KMS-11 (cell line): ENCODE measurements around the gene ADGRD1.

Source experiments
- H2AFZ ChIP-seq: fragments of 200-600 bp; sonication (generic); 2 replicates; pipeline ENCODE4 v1.6.1; 2016; ENCODE audit warnings: antibody characterized with exemption, mixed run types, low read depth
- H3K27ac ChIP-seq: fragments of 200-600 bp; sonication (generic); 2 replicates; pipeline ENCODE4 v1.6.1; 2016; ENCODE audit warnings: mild to moderate bottlenecking, mixed run types
- H3K27me3 ChIP-seq: fragments of 200-600 bp; sonication (generic); 2 replicates; pipeline ENCODE4 v1.6.1; 2017; ENCODE audit warnings: mild to moderate bottlenecking, low read depth, mixed run types, moderate library complexity; ENCODE audit not compliant: insufficient read depth
- H3K36me3 ChIP-seq: fragments of 200-600 bp; sonication (generic); 2 replicates; pipeline ENCODE4 v1.6.1; 2017; ENCODE audit warnings: mild to moderate bottlenecking, mixed run types; ENCODE audit not compliant: insufficient read depth
- H3K4me1 ChIP-seq: fragments of 200-600 bp; sonication (generic); 2 replicates; pipeline ENCODE4 v1.6.1; 2016; ENCODE audit warnings: mild to moderate bottlenecking, low read depth, mixed run types; ENCODE audit not compliant: poor library complexity, severe bottlenecking
- H3K4me2 ChIP-seq: fragments of 200-600 bp; sonication (generic); 2 replicates; pipeline ENCODE4 v1.7.0; 2016; ENCODE audit warnings: mild to moderate bottlenecking, mixed run types
- H3K4me3 ChIP-seq: fragments of 200-600 bp; sonication (generic); IDR thresholded peaks from 2 replicates; pipeline ENCODE4 v1.6.1; 2017; ENCODE audit warnings: low read depth, low read length, mixed read lengths; ENCODE audit not compliant: insufficient read depth
- H3K79me2 ChIP-seq: fragments of 200-600 bp; sonication (generic); 2 replicates; pipeline ENCODE4 v1.6.1; 2016; ENCODE audit warnings: low read depth, mixed run types; ENCODE audit not compliant: insufficient read depth
- H3K9ac ChIP-seq: fragments of 200-600 bp; sonication (generic); 2 replicates; pipeline ENCODE4 v1.6.1; 2016; ENCODE audit warnings: mild to moderate bottlenecking, mixed run types
- H4K20me1 ChIP-seq: fragments of 200-600 bp; sonication (generic); 2 replicates; pipeline ENCODE4 v1.6.1; 2016; ENCODE audit warnings: mild to moderate bottlenecking, mixed run types; ENCODE audit not compliant: insufficient read depth
- TF ChIP-seq, protein P1 (sequence below): fragments of 200-600 bp; sonication (generic); conservative IDR thresholded peaks from 2 replicates; pipeline ENCODE4 v1.6.1; 2017; ENCODE audit warnings: low read depth, mild to moderate bottlenecking, antibody characterized with exemption, low read length, moderate library complexity, mixed read lengths

Gene ADGRD1

GRCh38 chr12:131025234-131025633 lies 71.5 kb downstream of the ADGRD1 start:
- H3K27me3 ChIP-seq, result no peaks in the 10 kb centered on the region
- H3K9ac ChIP-seq, result no peak overlapping the region
- TF ChIP-seq, protein P1, sequence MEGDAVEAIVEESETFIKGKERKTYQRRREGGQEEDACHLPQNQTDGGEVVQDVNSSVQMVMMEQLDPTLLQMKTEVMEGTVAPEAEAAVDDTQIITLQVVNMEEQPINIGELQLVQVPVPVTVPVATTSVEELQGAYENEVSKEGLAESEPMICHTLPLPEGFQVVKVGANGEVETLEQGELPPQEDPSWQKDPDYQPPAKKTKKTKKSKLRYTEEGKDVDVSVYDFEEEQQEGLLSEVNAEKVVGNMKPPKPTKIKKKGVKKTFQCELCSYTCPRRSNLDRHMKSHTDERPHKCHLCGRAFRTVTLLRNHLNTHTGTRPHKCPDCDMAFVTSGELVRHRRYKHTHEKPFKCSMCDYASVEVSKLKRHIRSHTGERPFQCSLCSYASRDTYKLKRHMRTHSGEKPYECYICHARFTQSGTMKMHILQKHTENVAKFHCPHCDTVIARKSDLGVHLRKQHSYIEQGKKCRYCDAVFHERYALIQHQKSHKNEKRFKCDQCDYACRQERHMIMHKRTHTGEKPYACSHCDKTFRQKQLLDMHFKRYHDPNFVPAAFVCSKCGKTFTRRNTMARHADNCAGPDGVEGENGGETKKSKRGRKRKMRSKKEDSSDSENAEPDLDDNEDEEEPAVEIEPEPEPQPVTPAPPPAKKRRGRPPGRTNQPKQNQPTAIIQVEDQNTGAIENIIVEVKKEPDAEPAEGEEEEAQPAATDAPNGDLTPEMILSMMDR, result no peak
- H2AFZ ChIP-seq, result no peak overlapping the region
- H3K79me2 ChIP-seq, result no peaks in the 10 kb centered on the region
- H4K20me1 ChIP-seq, result no peaks in the 10 kb centered on the region
- H3K36me3 ChIP-seq, result no peaks in the 10 kb centered on the region
- H3K27ac ChIP-seq, result no peak overlapping the region
- no peaks in the 10 kb centered on the region for H3K4me1 ChIP-seq
- no peak overlapping the region for H3K4me3 ChIP-seq
- no peak overlapping the region for H3K4me2 ChIP-seq

DNA sequence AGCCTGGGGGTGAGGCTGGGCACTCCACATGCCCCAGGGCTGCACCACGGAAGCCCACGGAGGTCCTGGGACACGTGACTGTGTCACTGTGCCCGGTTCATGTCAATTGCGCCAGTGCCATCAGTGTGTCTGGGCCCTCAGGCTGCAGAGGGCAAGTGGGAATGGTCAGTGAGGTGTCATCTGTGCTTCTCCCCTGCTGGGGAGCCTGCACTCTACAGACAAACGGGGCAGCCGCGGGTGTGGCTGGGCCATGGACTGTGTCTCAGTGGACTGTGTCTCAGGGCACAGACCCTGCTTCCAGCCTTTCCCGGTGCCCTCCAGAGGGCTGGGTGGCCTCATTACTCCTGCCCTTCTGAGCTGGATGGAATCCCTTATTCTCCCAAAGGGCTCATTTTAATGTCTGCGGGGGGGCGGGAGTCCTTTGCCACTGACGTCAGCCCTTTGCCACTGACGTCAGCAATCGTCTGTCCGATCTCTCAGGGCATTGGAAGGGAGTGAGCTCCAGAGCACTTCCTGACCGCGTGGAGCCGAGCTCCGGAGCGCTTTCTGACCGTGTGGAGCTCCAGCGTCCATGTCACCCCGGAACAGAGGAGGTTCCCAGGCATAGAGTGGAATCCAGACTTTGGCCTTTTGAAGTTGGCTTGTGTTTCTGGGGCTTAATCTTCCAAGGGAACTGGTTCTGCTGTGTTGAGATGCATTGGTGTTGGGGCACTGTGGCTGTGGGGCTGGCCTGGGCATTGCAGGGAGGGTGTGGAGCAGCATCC lies 72.4 kb downstream of the ADGRD1 start:
- no peaks in the 10 kb centered on the region for H4K20me1 ChIP-seq
- H2AFZ ChIP-seq, result no peak overlapping the region
- no peaks in the 10 kb centered on the region for H3K4me1 ChIP-seq
- no peak overlapping the region for H3K9ac ChIP-seq
- TF ChIP-seq, protein P1, result no peak
- H3K4me2 ChIP-seq, result no peak overlapping the region
- H3K4me3 ChIP-seq, result no peak overlapping the region
- H3K79me2 ChIP-seq, result no peaks in the 10 kb centered on the region
- H3K27me3 ChIP-seq, result no peaks in the 10 kb centered on the region
- H3K36me3 ChIP-seq, result no peaks in the 10 kb centered on the region
- no peak overlapping the region for H3K27ac ChIP-seq

- no peaks in the 10 kb centered on the region for H3K4me1 ChIP-seq
- no peaks in the 10 kb centered on the region for H4K20me1 ChIP-seq
- no peaks in the 10 kb centered on the region for H3K79me2 ChIP-seq
- H3K4me2 ChIP-seq, result no peak overlapping the region
- H2AFZ ChIP-seq, result no peak overlapping the region
- H3K27me3 ChIP-seq, result no peaks in the 10 kb centered on the region
- no peak overlapping the region for H3K27ac ChIP-seq
- TF ChIP-seq, protein P1, result no peak
- H3K4me3 ChIP-seq, result no peak overlapping the region
- no peak overlapping the region for H3K9ac ChIP-seq
- H3K36me3 ChIP-seq, result no peaks in the 10 kb centered on the region
Measured at GRCh38 chr12:131026754-131027153, 73.0 kb downstream of the ADGRD1 start.

- Histone ChIP-seq H3K4me3 (no peak overlapping the region), H3K27me3 (no peaks in the 10 kb centered on the region), H4K20me1 (no peaks in the 10 kb centered on the region), H2AFZ (no peak overlapping the region), H3K9ac (no peak overlapping the region), H3K79me2 (no peaks in the 10 kb centered on the region), H3K4me2 (no peak overlapping the region), H3K4me1 (no peaks in the 10 kb centered on the region), H3K36me3 (no peaks in the 10 kb centered on the region), H3K27ac (no peak overlapping the region)
- TF ChIP-seq, protein P1, result no peak
Measured at GRCh38 chr12:131027264-131027663, 73.6 kb downstream of the ADGRD1 start.
